NCI-H460 (cell line): ENCODE results near the gene GLUD1. TPM values are rescaled to one million over a fixed set of nuclear protein-coding genes. Genes with fewer than 3 reads are reported as not detected.
"Not testable (repeated sequence)": the region's sequence is repeated elsewhere in the genome, so short reads cannot be mapped to it uniquely, and the experiment has no call there.

Source experiments
- DNase-seq: peaks from one replicate; pipeline ENCODE4 v3.0.0-alpha.2; 2016; ENCODE audit warnings: low read depth; ENCODE audit errors: extremely low read depth
- total RNA-seq: library from RNA; depleted of rRNA; stranded (reverse); fragments of >200 nt; shearing (Covaris generic); gene quantifications from 2 replicates; pipeline ENCODE4 v1.2.3, GENCODE V29; 2014

GLUD1 gene
- total RNA-seq, 1 experiment from 2014 or later = 95.5 TPM

- no peak for DNase-seq
Observed at GRCh38 chr10:87053577-87054181, 41.0 kb downstream of the GLUD1 start.

- DNase-seq = no peak
Observed at GRCh38 chr10:87053111-87053510, 41.5 kb downstream of the GLUD1 start.

DNA sequence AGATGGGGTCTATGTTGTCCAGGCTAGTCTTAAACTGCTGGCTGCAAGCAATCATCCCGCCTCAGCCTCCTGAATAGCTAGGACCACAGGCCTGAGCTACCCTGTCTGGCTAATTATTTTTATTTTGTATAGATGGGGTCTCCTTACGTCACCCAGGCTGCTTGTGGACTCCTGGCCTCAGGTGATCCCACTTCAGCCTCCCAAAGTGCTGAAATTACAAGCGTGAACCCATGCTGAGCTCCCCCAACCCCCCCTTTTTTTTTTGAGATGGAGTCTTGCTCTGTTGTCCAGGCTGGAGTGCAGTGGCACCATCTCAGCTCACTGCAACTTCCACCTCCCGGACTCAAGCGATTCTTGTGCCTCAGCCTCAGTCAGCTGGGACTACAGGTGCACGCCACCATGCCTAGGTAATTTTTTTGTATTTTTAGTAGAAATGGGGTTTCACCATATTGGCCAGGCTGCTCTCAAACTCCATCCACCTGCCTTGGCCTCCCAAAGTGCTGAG, 49.2 kb downstream of the GLUD1 start:
- no peak for DNase-seq

GRCh38 chr10:87043579-87043978, 51.1 kb downstream of the GLUD1 start:
- not testable (repeated sequence) for DNase-seq

DNA sequence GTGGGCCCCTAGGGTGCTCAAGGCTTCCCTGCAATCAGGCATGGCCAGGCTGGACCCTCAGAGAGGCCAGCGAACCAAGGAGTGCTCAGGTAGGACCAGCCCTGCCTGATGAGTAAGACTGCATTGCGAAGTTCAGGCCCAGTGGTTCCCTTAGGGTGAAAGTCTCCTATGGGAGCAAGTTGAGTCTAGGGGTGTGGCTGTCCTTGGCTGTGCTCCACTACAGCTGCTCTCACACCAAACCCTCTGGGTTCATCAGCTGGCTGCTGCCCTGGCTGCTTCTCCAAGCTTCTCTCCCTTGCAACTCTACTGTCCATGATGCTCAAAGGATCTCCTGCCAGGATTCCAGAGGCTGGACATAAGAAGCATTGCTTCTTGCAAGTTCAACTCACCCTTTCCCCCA, 55.9 kb downstream of the GLUD1 start:
- DNase-seq = no peak

DNA sequence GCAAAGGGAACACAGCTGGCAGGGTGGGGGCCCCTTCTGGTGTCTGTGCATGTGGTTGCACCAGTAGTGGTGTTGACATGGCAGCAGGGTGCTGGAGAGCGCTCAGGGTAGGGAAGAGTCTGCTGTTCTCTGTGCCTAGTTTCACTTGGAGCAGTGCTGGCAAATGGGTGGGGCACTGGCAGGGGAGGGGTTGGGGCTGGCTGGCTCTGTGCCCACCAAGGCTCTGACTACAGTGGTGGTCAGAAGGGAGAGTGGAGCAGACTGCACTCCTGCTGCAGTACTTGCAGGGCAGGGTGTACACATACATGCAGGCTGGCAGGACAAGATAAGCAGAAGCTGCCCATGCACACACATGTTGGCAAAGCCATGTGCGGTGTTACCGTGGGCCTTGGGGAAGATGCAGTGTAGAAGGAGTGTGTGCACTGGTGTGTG, 56.3 kb downstream of the GLUD1 start:
- no peak for DNase-seq

DNA sequence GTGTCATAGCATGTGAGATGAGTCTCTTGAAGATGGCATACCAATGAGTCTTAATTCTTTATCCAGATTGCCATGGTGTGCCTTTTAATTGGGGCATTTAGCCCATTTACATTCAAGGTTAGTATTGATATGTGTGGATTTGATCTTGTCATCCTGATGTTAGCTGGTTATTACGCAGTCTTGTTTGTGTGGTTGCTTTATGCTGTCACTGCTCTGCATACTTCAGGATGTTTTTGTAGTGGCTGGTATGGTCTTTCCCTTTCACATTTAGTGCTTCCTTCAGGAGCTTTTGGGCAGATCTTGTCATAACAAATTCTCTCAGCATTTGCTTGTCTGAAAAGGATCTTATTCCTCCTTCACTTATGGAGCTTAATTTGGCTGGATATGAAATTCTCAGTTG, 58.0 kb downstream of the GLUD1 start:
- DNase-seq = no peak

GRCh38 chr10:87030912-87031635, 63.6 kb downstream of the GLUD1 start:
- DNase-seq = no peak

DNA sequence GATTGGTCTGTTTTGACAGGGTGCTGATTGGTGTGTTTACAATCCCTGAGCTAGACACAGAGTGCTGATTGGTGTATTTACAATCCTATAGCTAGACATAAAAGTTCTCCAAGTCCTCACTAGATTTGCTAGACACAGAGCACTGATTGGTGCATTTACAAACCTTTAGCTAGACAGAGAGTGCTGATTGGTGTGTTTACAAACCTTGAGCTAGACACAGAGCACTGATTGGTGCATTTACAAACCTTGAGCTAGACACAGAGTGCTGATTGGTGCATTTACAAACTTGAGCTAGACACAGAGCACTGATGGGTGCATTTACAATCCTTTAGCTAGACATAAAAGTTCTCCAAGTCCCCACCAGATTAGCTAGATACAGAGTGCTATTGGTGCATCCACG, 64.2 kb downstream of the GLUD1 start:
- DNase-seq = not testable (repeated sequence)

DNA sequence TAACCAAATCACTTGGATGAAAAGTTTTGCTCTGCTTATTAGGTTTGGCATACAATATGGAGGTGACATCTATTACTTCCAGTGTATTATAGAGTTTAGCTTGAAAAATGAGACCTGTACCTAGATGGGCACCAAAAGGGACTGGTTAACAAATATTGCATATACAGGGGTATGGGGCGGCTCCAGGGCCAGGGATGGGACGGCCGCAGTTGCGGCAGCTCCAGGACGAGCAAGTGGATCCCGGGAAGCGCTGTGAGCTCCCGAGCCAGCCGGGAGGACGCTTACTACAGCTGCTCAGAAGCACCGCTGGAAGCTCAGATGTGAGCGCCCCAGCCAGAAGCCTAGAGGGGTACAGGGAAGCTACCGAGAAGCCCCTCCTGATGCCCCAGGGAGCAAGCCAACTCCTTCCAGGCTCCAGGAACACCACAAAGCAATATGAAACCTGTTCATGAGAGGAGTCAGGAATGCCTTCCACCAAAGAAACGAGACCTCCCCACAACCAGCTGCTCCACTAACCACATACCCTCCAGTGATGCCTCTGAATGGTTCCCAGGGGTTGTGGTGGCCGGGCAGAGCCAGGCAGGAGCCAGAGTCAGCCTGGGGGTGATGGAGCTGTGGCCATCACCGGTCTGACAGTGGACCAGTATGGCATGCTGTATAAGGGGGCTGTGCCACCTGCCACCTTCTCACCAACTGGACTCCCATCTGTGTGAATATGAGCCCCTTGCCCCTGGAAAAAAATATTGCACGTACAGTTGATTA, 67.7 kb downstream of the GLUD1 start:
- DNase-seq = not testable (repeated sequence)

- DNase-seq = peak; percentile 6
Observed at GRCh38 chr10:87025285-87025958, 69.2 kb downstream of the GLUD1 start.

DNA sequence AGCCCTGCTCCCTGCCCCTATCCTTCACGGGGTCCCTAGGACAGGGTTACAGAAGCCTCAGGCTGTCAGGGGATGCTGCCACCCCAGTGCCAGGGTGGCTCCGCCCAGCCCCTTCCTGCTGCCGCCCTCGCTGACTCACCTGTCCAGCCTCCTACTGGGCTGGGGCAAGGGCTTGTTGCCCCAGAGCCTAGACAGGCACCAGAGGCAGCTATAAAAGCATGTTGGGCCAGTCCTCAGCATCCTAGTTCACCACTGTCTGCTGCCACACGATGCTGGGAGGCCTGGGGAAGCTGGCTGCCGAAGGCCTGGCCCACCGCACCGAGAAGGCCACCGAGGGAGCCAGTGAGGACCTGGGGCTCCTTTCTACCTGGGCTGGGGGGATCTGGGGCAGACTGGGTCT, 74.6 kb downstream of the GLUD1 start, which contains the start of gene FAM25A:
Gene FAM25A (plus strand): TSS at position 239 of the 400 bp plus-strand sequence. CDS start 31 bp downstream, at position 270.
- not testable (repeated sequence) for DNase-seq

- DNase-seq = not testable (repeated sequence)
Observed at GRCh38 chr10:87019504-87019903, 75.1 kb downstream of the GLUD1 start.

GRCh38 chr10:87019066-87019465, 75.6 kb downstream of the GLUD1 start:
- DNase-seq = not testable (repeated sequence)

DNA sequence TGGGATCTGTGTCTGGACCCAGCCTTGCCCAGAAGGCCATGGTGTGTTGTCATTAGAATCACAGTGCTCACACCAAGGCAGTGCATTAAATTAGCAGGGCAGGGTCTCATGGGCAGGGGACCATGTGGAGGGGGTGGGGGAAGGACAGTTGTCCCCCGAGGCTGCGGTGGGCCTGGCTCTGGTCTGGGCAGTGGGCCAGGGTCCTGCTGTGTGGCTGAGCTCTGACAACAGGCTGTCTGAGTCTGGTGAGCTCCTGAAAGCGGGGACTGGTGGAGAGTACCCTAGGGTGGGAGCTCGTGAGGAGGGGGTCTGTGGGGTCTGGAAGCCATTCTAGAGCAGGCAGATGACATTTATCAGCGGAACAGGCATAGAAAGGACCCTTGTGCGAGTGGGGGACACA, 76.5 kb downstream of the GLUD1 start:
- DNase-seq = not testable (repeated sequence)

DNA sequence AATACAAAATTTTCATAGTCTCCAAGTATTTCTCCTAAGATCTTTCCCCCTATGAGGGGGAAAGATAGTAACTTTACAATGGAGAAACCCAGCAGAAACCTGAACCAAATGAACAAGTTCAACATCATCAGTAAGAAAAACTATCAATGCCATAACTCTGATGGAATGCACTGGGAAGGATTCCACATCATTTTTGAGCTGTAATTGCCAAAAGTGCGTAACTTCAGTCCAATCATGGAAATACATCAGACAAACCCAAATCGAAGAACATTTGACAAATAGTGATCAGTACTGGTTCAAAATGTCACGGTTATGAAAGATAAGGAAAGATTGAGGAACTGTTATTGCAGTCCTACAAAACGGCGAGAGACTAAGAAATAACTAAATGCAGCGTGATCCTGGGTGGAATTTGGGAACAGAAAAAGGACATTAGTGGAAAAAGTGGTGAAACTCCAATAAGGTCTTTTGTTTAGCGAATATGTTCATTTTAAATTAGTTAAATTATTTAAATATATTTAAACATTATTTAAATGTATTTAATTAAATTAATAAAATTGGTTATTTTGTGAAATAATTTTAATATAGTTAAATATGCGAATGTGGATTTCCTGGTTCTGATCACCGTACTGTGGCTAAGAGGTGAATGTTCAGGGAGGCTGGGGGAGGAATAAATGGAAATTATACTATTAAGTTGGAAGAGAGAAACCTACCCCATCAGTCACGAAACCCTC, 79.5 kb downstream of the GLUD1 start:
- DNase-seq = not testable (repeated sequence)

GRCh38 chr10:87013528-87013927, 81.1 kb downstream of the GLUD1 start:
- not testable (repeated sequence) for DNase-seq

GRCh38 chr10:87009134-87009696, 85.4 kb downstream of the GLUD1 start:
- DNase-seq = not testable (repeated sequence)

GRCh38 chr10:87008303-87008702, 86.3 kb downstream of the GLUD1 start:
- not testable (repeated sequence) for DNase-seq

GRCh38 chr10:87007674-87008073, 87.0 kb downstream of the GLUD1 start:
- not testable (repeated sequence) for DNase-seq
